ENCODE measurements around the gene GNMT. TPM values are rescaled to one million over a fixed set of nuclear protein-coding genes. Genes with fewer than 3 reads are reported as not detected.

The GNMT gene
- total and polyA plus RNA-seq, 4 donors, result 1.0 to 4.5 (median 2.2) TPM

GRCh38 chr6:42925248-42925857 lies 35.2 kb upstream of the GNMT start:
- H3K4me1 ChIP-seq (ENCODE audit: control insufficient read depth in 5 of 5, insufficient read depth in 5 of 5, low read length in 5 of 5), result peaks cover 0 to 8% (median 2%) of the 10 kb centered on the region in 5 donors
- 57 to 72% methylated on average over 23 of the region's 23 CpGs for WGBS, 2 donors
- ATAC-seq (ENCODE audit: insufficient read depth, low FRiP score) (no peak), DNase-seq (no peak)
- TF ChIP-seq CTCF (IDR thresholded peaks at IDR 0.05; ENCODE audit: control extremely low read depth, extremely low read depth), result no peak
- no peak overlapping the region for H3K4me3 ChIP-seq
- H3K27ac ChIP-seq (ENCODE audit: low read depth in 1 of 2, low read length in 1 of 2), result no peak overlapping the region
- H3K9ac ChIP-seq (ENCODE audit: insufficient read depth in 1 of 2, low read length in 2 of 2), result no peak overlapping the region
- no peaks in the 10 kb centered on the region for H3K36me3 ChIP-seq (ENCODE audit: control insufficient read depth in 4 of 4, insufficient read depth in 4 of 4, low read length in 4 of 4)
- H3K27me3 ChIP-seq (ENCODE audit: control insufficient read depth in 3 of 3, insufficient read depth in 3 of 3, low read length in 2 of 3), result no peaks in the 10 kb centered on the region
- H3K9me3 ChIP-seq (ENCODE audit: control insufficient read depth in 4 of 4, insufficient read depth in 3 of 4, low read length in 3 of 4), result no peaks in the 10 kb centered on the region

GRCh38 chr6:42928986-42929820 lies 31.4 kb upstream of the GNMT start, which contains the start of gene CNPY3:
Gene CNPY3 (plus strand): TSS chr6:42929480. CDS start chr6:42929571, 91 bp downstream.
- TF ChIP-seq CTCF (IDR thresholded peaks at IDR 0.05; ENCODE audit: control extremely low read depth, extremely low read depth), result no peak
- 0% methylated on average over 55 to 63 of the region's 63 CpGs for WGBS, 2 donors
- H3K9me3 ChIP-seq (ENCODE audit: control insufficient read depth in 4 of 4, insufficient read depth in 3 of 4, low read length in 3 of 4), result no peaks in the 10 kb centered on the region
- DNase-seq (peak; percentile 97 to 98 (median 97)), ATAC-seq (ENCODE audit: insufficient read depth, low FRiP score) (peak; percentile 93)
- no peaks in the 10 kb centered on the region for H3K27me3 ChIP-seq (ENCODE audit: control insufficient read depth in 3 of 3, insufficient read depth in 3 of 3, low read length in 2 of 3)
- peaks cover 0 to 20% (median 4%) of the 10 kb centered on the region in 5 donors for H3K4me1 ChIP-seq (ENCODE audit: control insufficient read depth in 5 of 5, insufficient read depth in 5 of 5, low read length in 5 of 5)
- H3K36me3 ChIP-seq (ENCODE audit: control insufficient read depth in 4 of 4, insufficient read depth in 4 of 4, low read length in 4 of 4), result peaks cover 0 to 2% (median under 1%) of the 10 kb centered on the region in 4 donors
- H3K4me3 ChIP-seq, result peak within 1 kb of the TSS; percentile 82
- peak within 1 kb of the TSS; percentile 33 to 71 for H3K9ac ChIP-seq (ENCODE audit: insufficient read depth in 1 of 2, low read length in 2 of 2)
- peak within 1 kb of the TSS; percentile 63 to 95 for H3K27ac ChIP-seq (ENCODE audit: low read depth in 1 of 2, low read length in 1 of 2)

- Histone ChIP-seq H3K4me3 (peak overlapping the region; percentile 82), H3K27me3 (ENCODE audit: control insufficient read depth in 3 of 3, insufficient read depth in 3 of 3, low read length in 2 of 3) (no peaks in the 10 kb centered on the region), H3K9me3 (ENCODE audit: control insufficient read depth in 4 of 4, insufficient read depth in 3 of 4, low read length in 3 of 4) (no peaks in the 10 kb centered on the region), H3K36me3 (ENCODE audit: control insufficient read depth in 4 of 4, insufficient read depth in 4 of 4, low read length in 4 of 4) (peaks cover 0 to 6% (median 3%) of the 10 kb centered on the region in 4 donors), H3K27ac (ENCODE audit: low read depth in 1 of 2, low read length in 1 of 2) (peak overlapping the region; percentile 63 to 95), H3K4me1 (ENCODE audit: control insufficient read depth in 5 of 5, insufficient read depth in 5 of 5, low read length in 5 of 5) (peaks cover 0 to 20% (median 5%) of the 10 kb centered on the region in 5 donors), H3K9ac (ENCODE audit: insufficient read depth in 1 of 2, low read length in 2 of 2) (peak overlapping the region in 1 of 2 donors; percentile 69)
- TF ChIP-seq CTCF (IDR thresholded peaks at IDR 0.05; ENCODE audit: control extremely low read depth, extremely low read depth), result no peak
- WGBS, 2 donors, result 0 to 1% methylated on average over 16 of the region's 16 CpGs
- DNase-seq (peak; percentile 82 to 87 (median 86)), ATAC-seq (ENCODE audit: insufficient read depth, low FRiP score) (no peak)
These were observed 30.7 kb upstream of the GNMT start for GRCh38 chr6:42929821-42930360.
